Stimulated activated CD4-positive, alpha-beta T cell treated with anti-CD3 and anti-CD28 coated beads, Interleukin-4, amount 100 ng/mL, for 48 hours (primary cell): ENCODE data around the gene IQGAP3.
"Not testable (repeated sequence)": the region's sequence is repeated elsewhere in the genome, so short reads cannot be mapped to it uniquely, and the experiment has no call there.

Source experiments
- DNase-seq, 2 donors: peaks; one replicate each; pipeline ENCODE4 v3.0.0-alpha.2; 2020; ENCODE audit warnings: low read depth in 2 of 2

Gene IQGAP3

DNA sequence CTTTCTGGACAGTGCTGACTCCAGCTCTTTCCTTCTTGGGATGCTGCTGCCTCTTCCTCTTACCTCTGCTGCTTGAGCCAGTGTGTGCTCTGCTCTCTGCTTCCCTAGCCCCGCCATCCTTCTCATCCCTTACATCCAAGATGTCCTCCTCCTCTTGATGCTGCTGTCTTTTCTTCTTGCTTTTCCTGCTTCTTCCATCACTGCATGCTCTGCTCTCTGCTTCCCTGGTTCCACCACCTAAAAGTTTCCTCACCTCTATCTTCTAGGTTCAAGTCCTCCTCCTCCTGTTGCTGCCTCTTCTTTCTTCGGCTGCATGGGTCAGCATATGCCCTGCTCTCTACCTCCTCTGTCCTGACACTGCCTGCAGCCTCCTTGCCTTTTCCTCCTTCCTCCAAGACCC is 22.7 kb upstream of the IQGAP3 start:
- DNase-seq, result no peak

GRCh38 chr1:156594190-156594589 is 21.8 kb upstream of the IQGAP3 start:
- no peak for DNase-seq

DNA sequence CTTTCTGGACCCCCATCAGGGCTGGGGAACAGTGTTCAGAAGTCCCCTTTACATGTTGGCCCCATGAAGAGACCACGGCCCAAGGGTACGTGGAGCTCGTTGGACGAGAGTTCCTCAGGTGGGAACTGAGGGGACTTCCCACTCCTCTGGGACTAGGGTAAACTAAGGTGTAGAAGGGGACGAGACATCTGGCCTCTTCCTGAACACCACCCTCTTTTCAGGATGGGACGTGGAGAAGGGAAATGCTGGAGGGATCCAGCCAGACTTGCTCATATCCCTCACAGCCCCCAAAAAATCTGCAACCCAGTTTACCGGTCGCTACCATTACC is 21.3 kb upstream of the IQGAP3 start:
- no peak for DNase-seq

DNA sequence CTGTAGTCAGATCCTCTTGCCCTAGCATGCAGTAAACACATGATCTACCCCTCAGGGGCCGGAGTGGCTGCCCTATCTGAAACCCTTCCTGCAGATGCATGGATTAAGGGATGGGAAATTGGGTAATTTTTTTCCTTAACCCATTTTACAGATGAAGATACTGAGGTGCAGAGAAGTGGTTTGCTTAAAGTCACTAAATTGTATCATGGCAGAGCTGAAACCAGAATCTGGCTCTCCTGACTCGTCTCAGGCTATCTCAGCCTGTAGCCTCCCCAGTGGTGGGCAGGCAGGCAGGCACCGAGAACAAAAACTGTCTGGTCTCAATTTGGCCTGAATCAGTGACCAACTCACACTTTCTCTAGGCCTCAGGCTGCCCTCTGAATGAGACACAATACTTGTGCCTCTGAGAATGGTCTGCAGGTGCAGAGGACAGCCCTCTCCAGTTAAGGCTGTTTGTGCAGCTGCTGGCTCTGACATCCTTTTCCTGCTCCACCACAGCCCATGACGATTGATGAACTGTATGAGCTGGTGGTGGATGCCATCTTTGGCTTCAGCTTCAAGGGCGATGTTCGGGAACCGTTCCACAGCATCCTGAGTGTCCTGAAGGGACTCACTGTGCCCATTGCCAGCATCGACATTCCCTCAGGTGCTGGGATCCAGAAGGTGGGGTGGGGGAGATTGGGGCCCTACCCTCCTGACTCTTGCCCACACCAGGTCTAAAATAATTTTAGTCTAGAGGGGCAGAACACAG is 20.7 kb upstream of the IQGAP3 start:
- no peak for DNase-seq

GRCh38 chr1:156592158-156592909 is 20.0 kb upstream of the IQGAP3 start:
- no peak for DNase-seq

- DNase-seq, result peak; percentile 50 to 64
Measured at GRCh38 chr1:156591432-156592157, 19.2 kb upstream of the IQGAP3 start, which contains the start of gene NAXE. Gene NAXE (plus strand): TSS chr1:156591776. CDS start chr1:156591805, 29 bp downstream.

DNA sequence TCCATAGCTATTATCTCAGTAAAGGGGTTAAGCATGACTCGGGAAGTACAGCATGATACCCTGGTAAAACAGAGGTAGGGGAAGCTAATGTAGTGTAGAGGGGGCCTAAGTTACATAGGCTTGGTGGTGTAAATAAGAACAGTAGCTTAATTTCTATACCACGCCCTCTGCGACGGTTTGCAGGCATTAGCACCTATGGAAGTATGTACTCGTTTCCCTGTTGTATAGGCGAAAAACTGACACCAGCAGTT is 18.7 kb upstream of the IQGAP3 start:
- no peak for DNase-seq

- DNase-seq, result no peak
Measured at GRCh38 chr1:156590326-156591180, 18.2 kb upstream of the IQGAP3 start.

GRCh38 chr1:156589546-156589945 is 17.2 kb upstream of the IQGAP3 start:
- DNase-seq, result no peak

- DNase-seq, result not testable (repeated sequence)
Measured at GRCh38 chr1:156587927-156588326, 15.6 kb upstream of the IQGAP3 start.

- DNase-seq, result no peak
Measured at GRCh38 chr1:156586892-156587477, 14.6 kb upstream of the IQGAP3 start.

DNA sequence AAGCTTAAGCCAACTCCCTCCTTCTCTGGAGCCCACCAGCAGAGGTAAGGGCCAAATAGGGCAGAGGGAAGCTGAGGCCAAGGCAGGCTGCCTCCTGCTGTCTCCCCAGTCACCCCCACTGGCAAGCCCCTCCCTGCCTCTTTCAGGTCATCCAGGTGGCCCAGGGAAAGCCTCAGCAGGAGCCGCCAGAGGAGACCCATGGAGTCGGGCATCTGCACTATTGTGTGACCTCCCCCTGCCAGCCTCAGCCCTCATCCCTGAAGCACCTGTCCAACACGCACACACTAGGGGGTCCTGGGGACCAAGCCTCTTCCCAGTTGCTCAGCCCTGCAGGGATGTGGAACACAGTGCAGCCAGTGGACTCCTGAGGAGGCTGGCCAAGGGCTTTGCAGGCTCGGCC is 14.0 kb upstream of the IQGAP3 start:
- DNase-seq, result no peak

DNA sequence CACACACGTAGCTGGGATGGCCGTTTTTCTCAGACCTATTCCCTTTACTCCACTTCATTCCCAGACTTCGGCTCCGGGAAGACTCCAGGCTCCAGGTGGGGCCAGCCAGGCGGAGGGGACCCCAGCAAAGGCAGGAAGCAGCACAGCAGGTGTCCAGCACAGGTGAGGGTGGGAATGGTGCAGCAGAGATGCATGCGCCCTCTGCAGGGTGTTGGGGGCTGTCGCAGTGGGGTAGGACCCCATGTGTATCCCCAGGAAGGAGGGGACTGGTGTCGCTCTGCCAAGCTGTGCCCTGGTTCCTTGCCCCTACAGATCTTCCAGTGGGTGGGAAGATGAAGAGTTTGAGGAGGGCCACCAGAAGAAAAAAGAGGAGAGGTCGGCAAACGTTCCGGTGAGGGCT is 12.4 kb upstream of the IQGAP3 start:
- DNase-seq, result no peak

DNA sequence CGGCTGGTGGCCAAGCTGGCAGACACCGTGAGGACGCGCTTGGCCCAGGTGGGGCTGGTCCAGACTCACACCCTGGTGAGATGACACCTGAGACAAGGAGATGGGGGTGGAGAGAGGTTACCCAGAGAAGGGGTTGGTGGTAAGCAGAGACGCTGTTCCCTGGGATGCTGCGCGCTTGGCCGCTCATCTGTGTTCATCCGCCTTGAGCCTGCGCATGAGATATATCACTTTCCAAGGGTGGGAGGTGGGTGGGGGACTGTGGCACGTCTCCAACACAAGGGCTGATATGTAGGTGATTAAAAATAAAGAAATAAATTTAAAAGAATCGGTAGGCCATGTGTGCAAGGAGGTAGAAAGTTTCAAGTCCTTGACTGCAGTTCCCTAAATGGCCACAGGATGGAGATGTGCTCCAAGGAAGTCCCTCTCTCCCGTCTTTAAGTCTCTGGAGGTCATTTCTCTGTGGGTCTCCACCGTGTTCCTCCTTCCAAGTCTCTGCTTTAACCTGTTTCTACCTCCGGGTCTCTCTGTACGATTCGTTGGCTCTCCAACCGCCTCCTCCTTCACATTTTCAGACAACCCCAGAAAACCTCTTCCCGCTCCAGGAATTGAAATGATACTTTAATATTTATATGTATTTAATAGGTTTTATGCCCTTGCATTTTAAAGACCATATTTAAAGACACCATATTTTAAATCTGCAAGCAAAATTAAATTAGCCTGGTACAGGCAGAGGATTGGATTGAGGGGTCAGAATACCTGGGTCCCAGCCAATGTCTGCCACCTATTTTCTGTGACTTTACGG is 11.7 kb upstream of the IQGAP3 start:
- DNase-seq, result peak; percentile 68 to 73

DNA sequence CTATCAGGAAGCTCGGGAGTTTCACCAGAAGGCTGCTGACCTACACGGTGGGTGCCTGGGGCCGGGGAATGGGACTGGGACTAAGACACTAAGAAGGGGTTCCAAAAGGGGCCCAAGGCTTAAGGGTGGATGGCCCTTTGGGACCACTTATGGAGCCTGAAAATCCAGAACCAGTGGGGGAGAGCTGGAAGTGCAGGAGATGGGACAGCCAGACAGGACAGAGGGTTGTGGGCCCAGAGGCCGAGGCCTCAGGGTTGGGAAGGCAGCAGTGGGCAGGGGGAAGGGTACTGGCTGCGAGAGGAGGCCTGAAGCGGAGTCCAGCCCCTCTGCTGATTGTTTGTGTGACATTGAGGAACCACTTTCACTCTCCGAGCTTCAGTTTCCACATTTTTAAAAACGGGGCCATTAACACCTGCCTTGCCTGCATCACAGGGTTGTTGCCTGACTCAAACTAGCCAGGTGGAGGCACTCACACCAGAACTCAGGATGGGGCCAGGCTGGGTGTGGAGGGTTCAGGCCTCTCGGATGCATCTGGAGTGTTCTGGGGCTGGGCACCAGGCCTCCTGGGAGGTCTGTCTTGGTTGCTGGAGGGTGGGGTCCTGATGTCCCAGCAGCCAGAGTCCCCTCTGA is 10.1 kb upstream of the IQGAP3 start:
- no peak for DNase-seq

DNA sequence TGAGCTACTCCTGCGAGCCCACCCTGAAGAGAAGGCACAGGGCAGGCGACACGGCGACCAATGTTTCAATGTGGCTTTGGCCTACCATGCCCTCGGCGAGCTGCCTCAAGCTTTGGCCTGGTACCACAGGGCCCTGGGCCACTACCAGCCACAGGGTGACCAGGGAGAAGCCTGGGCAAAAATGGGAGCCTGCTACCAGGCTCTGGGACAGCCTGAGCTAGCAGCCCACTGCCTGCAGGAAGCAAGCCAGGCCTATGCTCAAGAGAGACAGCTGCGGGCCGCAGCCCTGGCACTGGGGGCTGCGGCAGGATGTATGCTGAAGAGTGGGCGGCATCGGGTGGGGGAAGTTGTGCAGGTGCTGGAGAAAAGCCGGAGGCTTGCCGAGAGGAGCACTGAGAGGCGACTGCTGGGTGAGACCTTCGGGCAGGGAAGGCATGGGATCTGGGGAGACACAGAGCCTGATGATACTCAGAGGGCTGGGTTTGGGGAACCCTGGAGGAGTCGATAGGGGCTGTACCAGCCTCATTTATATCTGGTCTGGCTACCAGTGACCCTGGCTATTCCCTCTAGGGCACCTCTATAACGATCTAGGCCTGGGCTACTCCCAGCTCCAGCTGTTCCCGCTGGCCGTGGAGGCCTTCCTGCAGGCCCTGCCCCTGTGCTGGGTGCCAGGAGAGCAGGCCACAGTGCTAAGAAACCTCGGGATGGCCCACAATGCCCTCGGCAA is 9.5 kb upstream of the IQGAP3 start:
- no peak for DNase-seq

- DNase-seq, result no peak
Measured at GRCh38 chr1:156579472-156579871, 7.1 kb upstream of the IQGAP3 start, which contains the start of gene TTC24. Gene TTC24 (plus strand): TSS chr1:156579723. CDS start chr1:156581365, 1,642 bp downstream.

DNA sequence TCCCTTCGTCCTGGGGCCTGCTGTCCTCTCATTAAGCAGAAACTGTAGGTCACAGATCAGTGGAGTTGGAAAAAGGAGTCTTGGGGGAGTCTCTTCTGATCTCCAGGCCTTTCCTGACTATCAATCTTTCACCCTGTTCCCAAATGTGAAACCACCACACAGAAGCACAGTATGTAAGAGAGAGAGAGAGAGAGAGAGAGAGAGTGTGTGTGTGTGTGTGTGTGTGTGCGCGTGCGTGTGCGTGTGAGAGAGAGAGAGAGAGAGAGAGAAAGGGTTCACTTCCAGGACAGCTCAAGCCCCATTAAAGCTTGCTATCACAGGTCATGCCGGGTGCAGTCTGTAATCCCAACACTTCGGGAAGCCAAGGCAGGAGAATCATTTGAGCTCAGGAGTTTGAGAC is 5.7 kb upstream of the IQGAP3 start:
- DNase-seq, result no peak

- no peak for DNase-seq
Measured at GRCh38 chr1:156577550-156577949, 5.2 kb upstream of the IQGAP3 start.
